Endodermal cell (in vitro differentiated cells): ENCODE results near the gene NEK3. TPM values are rescaled to one million over a fixed set of nuclear protein-coding genes. Genes with fewer than 3 reads are reported as not detected.

ENCODE experiments used
- DNase-seq: peaks from one replicate; pipeline ENCODE4 v3.0.0-alpha.2; 2017
- H3K27ac ChIP-seq: 2 replicates; pipeline ENCODE4 v1.5.1; 2013; ENCODE audit warnings: mild to moderate bottlenecking, low read depth, low read length, moderate library complexity
- H3K27me3 ChIP-seq: 2 replicates; pipeline ENCODE4 v1.6.1; 2013; ENCODE audit warnings: mild to moderate bottlenecking, low read length, moderate library complexity; ENCODE audit not compliant: insufficient read depth, control insufficient read depth, poor library complexity, severe bottlenecking
- H3K36me3 ChIP-seq: 2 replicates; pipeline ENCODE4 v1.7.0; 2013; ENCODE audit warnings: mild to moderate bottlenecking, low read length, moderate library complexity; ENCODE audit not compliant: control insufficient read depth, insufficient read depth
- H3K4me1 ChIP-seq: one replicate; pipeline ENCODE4 v1.7.0; 2013; ENCODE audit warnings: low read length; ENCODE audit not compliant: control insufficient read depth, insufficient read depth
- H3K4me3 ChIP-seq: 2 replicates; pipeline ENCODE4 v1.5.1; 2013; ENCODE audit warnings: mild to moderate bottlenecking, low read length, moderate library complexity
- H3K9ac ChIP-seq: 2 replicates; pipeline ENCODE4 v1.6.1; 2013; ENCODE audit warnings: mild to moderate bottlenecking, low read length, moderate library complexity; ENCODE audit not compliant: poor library complexity, severe bottlenecking; ENCODE audit errors: extremely low read depth
- H3K9me3 ChIP-seq: 2 replicates; pipeline ENCODE4 v1.6.1; 2013; ENCODE audit warnings: mild to moderate bottlenecking, low read length, moderate library complexity; ENCODE audit not compliant: control insufficient read depth
- H3K27ac Mint-ChIP-seq: 2 replicates; pipeline ENCODE4 v1.8.0; 2020; ENCODE audit warnings: mixed read lengths
- H3K27me3 Mint-ChIP-seq: 2 replicates; pipeline ENCODE4 v1.8.0; 2021; ENCODE audit warnings: mild to moderate bottlenecking, mixed read lengths; ENCODE audit not compliant: insufficient read depth
- H3K36me3 Mint-ChIP-seq: 2 replicates; pipeline ENCODE4 v1.8.0; 2020; ENCODE audit warnings: low read depth, mixed read lengths
- H3K4me1 Mint-ChIP-seq: 2 replicates; pipeline ENCODE4 v1.8.0; 2020; ENCODE audit warnings: mixed read lengths
- H3K4me3 Mint-ChIP-seq: 2 replicates; pipeline ENCODE4 v1.8.0; 2020; ENCODE audit warnings: mild to moderate bottlenecking, moderate library complexity, mixed read lengths
- H3K9me3 Mint-ChIP-seq: 2 replicates; pipeline ENCODE4 v1.8.0; 2020; ENCODE audit warnings: mild to moderate bottlenecking, mixed read lengths
- WGBS, 2 experiments: methylation state at CpG; one replicate each; pipeline versions ENCODE4 v1.1.5 to v1.1.7; 2013; ENCODE audit warnings: missing lambda C conversion rate in 2 of 2, mixed read lengths in 1 of 2; ENCODE audit not compliant: insufficient coverage in 1 of 2, insufficient read length in 1 of 2; 5-methylcytosine and 5-hydroxymethylcytosine counted together
- total RNA-seq, 2 donors: library from RNA; stranded (reverse); fragmentation: NEBNext Ultra II Directional in 1 of 2; extraction: Animal tissue kit (Norgen Biotek cat#: 25700) in 1 of 2; gene quantifications; 2 replicates in 1 of 2; 3 replicates in 1 of 2; pipeline ENCODE4 v1.2.1, GENCODE V29; 2021
- TF ChIP-seq, protein P1 (sequence below): fragments of 200-600 bp; sonication (generic); conservative IDR thresholded peaks from 2 replicates; pipeline ENCODE4 v1.5.0; 2021; ENCODE audit warnings: antibody characterized with exemption, mild to moderate bottlenecking

The NEK3 gene
- total RNA-seq, 2 donors from 2014 or later = 30.7 to 48.8 TPM

DNA sequence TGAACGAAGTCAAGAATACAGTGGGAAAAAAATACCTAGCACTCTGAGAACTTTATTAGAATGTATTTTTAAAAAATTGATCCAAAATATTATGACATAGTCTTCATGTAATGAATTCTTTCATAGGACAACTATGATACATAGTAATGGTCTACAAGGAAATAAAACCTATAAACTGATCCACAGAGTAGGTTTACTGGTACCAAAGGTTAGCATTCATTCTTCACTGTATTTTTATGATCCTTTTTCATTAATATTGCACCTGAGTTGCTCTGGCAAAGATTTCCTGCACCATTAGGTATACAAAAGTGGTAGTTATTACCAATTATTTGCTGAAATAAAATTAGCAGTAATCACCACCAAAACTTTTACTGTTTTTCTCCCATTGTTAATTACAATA lies 4.2 kb downstream of the NEK3 start:
- H3K27ac Mint-ChIP-seq = no peak overlapping the region
- H3K4me1 ChIP-seq = no peaks in the 10 kb centered on the region
- H3K27me3 ChIP-seq = no peaks in the 10 kb centered on the region
- H3K36me3 Mint-ChIP-seq = peaks cover 26% of the 10 kb centered on the region
- H3K36me3 ChIP-seq = peaks cover 34% of the 10 kb centered on the region
- no peak overlapping the region for H3K27ac ChIP-seq
- H3K4me3 Mint-ChIP-seq = no peak overlapping the region
- no peaks in the 10 kb centered on the region for H3K9me3 ChIP-seq
- TF ChIP-seq, protein P1, sequence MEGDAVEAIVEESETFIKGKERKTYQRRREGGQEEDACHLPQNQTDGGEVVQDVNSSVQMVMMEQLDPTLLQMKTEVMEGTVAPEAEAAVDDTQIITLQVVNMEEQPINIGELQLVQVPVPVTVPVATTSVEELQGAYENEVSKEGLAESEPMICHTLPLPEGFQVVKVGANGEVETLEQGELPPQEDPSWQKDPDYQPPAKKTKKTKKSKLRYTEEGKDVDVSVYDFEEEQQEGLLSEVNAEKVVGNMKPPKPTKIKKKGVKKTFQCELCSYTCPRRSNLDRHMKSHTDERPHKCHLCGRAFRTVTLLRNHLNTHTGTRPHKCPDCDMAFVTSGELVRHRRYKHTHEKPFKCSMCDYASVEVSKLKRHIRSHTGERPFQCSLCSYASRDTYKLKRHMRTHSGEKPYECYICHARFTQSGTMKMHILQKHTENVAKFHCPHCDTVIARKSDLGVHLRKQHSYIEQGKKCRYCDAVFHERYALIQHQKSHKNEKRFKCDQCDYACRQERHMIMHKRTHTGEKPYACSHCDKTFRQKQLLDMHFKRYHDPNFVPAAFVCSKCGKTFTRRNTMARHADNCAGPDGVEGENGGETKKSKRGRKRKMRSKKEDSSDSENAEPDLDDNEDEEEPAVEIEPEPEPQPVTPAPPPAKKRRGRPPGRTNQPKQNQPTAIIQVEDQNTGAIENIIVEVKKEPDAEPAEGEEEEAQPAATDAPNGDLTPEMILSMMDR = no peak
- DNase-seq = no peak
- H3K4me3 ChIP-seq = no peak overlapping the region
- 86% methylated on average over 1 of the region's 1 CpG; no CpG with 5 or more reads in 1 of the 2 experiments for WGBS, 2 experiments
- H3K9me3 Mint-ChIP-seq = peaks cover 5% of the 10 kb centered on the region
- H3K4me1 Mint-ChIP-seq = peaks cover 24% of the 10 kb centered on the region
- peaks cover 8% of the 10 kb centered on the region for H3K27me3 Mint-ChIP-seq
- H3K9ac ChIP-seq = no peak overlapping the region

DNA sequence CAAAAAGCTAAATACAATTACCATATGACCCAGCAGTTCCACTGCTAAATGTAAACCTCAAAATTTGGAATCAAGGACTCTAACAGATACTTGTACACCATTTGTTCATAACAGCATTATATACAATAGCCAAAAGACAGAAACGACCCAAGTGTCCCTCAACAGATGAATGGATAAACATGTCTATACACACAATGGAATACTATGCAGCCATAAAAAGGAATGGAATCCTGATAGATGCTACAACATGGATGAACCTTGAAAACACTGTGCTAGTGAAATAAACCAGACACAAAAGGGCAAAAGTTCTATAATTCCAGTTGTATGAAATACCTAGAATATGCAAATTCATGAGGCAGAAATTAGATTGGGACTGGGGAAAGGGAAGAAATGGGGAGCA lies 12.2 kb downstream of the NEK3 start:
- Mint-ChIP-seq H3K27me3 (no peaks in the 10 kb centered on the region), H3K4me3 (no peak overlapping the region), H3K36me3 (peaks cover 48% of the 10 kb centered on the region), H3K9me3 (peaks cover 5% of the 10 kb centered on the region), H3K4me1 (no peaks in the 10 kb centered on the region), H3K27ac (no peak overlapping the region)
- no peak overlapping the region for H3K27ac ChIP-seq
- no peak for DNase-seq
- H3K4me1 ChIP-seq = no peaks in the 10 kb centered on the region
- H3K9ac ChIP-seq = no peak overlapping the region
- no peaks in the 10 kb centered on the region for H3K27me3 ChIP-seq
- no peak overlapping the region for H3K4me3 ChIP-seq
- peaks cover 6% of the 10 kb centered on the region for H3K9me3 ChIP-seq
- WGBS, 2 experiments = 79% methylated on average over 1 of the region's 1 CpG; no CpG with 5 or more reads in 1 of the 2 experiments
- TF ChIP-seq, protein P1 = no peak
- H3K36me3 ChIP-seq = peaks cover 59% of the 10 kb centered on the region

DNA sequence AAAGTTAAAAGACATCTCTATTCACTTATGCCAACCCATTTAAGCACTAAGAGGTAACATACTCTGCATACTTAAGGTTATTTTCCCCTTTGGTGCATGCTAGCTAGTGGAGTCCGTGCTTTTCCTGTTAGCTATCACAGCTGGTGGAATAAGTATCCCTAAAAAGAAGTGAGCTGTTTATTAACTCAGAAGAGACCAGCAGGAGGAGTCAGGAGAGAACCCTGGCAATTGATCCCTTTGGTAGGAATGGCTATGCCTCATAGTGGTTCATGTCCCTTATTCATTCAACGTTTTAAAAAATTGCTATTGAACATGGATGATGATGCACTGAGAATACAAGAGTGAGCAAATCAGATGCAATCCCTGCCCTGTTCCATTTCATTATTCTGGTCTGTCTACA lies 18.1 kb downstream of the NEK3 start:
- H3K4me3 Mint-ChIP-seq = no peak overlapping the region
- H3K9me3 Mint-ChIP-seq = no peaks in the 10 kb centered on the region
- no peak for DNase-seq
- no peaks in the 10 kb centered on the region for H3K4me1 ChIP-seq
- TF ChIP-seq, protein P1 = peak; percentile 53
- no peak overlapping the region for H3K27ac Mint-ChIP-seq
- H3K9me3 ChIP-seq = no peaks in the 10 kb centered on the region
- H3K9ac ChIP-seq = no peak overlapping the region
- H3K4me3 ChIP-seq = no peak overlapping the region
- no peak overlapping the region for H3K27ac ChIP-seq
- 89 to 94% methylated on average over 2 of the region's 2 CpGs for WGBS, 2 experiments
- H3K36me3 ChIP-seq = peaks cover 33% of the 10 kb centered on the region
- peaks cover 53% of the 10 kb centered on the region for H3K36me3 Mint-ChIP-seq
- no peaks in the 10 kb centered on the region for H3K27me3 ChIP-seq
- H3K27me3 Mint-ChIP-seq = no peaks in the 10 kb centered on the region
- H3K4me1 Mint-ChIP-seq = no peaks in the 10 kb centered on the region
